ENCODE data around the gene CRLF2. TPM values are rescaled to one million over a fixed set of nuclear protein-coding genes. Genes with fewer than 3 reads are reported as not detected.
"Not testable (repeated sequence)": the region's sequence is repeated elsewhere in the genome, so short reads cannot be mapped to it uniquely, and the experiment has no call there.

CRLF2 gene
- polyA plus RNA-seq, 3 donors: 0.10 TPM; not detected in 2

- DNase-seq: no peak
Measured at GRCh38 chrX:1167918-1168481, 44.4 kb downstream of the CRLF2 start.

GRCh38 chrX:1167466-1167865 is 45.0 kb downstream of the CRLF2 start:
- DNase-seq: no peak

GRCh38 chrX:1165535-1166196 is 46.8 kb downstream of the CRLF2 start:
- DNase-seq: no peak

- no peak for DNase-seq
Measured at GRCh38 chrX:1164322-1165288, 47.8 kb downstream of the CRLF2 start.

GRCh38 chrX:1163231-1163630 is 49.2 kb downstream of the CRLF2 start:
- DNase-seq: no peak

- DNase-seq: no peak
Measured at GRCh38 chrX:1162119-1162916, 50.1 kb downstream of the CRLF2 start.

- DNase-seq: no peak
Measured at GRCh38 chrX:1159548-1159947, 52.9 kb downstream of the CRLF2 start.

GRCh38 chrX:1156681-1157455 is 55.6 kb downstream of the CRLF2 start:
- DNase-seq: not testable (repeated sequence)

GRCh38 chrX:1153940-1154339 is 58.5 kb downstream of the CRLF2 start:
- no peak for DNase-seq

GRCh38 chrX:1152090-1152489 is 60.4 kb downstream of the CRLF2 start:
- no peak for DNase-seq

GRCh38 chrX:1151378-1152077 is 60.9 kb downstream of the CRLF2 start:
- DNase-seq: no peak

GRCh38 chrX:1150569-1151347 is 61.7 kb downstream of the CRLF2 start:
- no peak for DNase-seq

- DNase-seq: no peak
Measured at GRCh38 chrX:1147611-1148515, 64.6 kb downstream of the CRLF2 start.

GRCh38 chrX:1144293-1144692 is 68.2 kb downstream of the CRLF2 start:
- no peak for DNase-seq
